ENCODE data around the gene NTRK3.

NTRK3 gene

GRCh38 chr15:87971076-87971475, 285.5 kb downstream of the NTRK3 start:
- DNase-seq = no peak

GRCh38 chr15:87967951-87968350, 288.6 kb downstream of the NTRK3 start:
- no peak for DNase-seq

DNA sequence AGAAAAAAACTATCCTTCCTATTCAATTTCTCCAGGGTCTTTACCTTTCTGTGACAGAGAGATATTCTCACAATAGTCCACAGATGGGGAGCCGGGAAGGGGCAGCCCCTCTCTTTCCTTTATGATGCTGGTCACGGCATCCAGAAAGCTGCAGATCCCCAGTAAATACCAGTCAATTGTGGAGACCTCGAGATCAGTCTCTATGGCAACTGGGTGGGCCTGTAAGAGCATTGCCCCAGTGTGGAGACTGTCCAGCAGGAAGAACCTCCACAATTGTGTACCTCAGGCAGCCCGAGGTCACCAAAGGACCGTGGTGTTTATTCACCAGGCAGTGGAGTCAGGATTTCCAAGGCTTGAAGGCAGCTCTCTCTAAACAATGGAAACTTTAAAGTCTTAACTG, 291.2 kb downstream of the NTRK3 start:
- no peak for DNase-seq

DNA sequence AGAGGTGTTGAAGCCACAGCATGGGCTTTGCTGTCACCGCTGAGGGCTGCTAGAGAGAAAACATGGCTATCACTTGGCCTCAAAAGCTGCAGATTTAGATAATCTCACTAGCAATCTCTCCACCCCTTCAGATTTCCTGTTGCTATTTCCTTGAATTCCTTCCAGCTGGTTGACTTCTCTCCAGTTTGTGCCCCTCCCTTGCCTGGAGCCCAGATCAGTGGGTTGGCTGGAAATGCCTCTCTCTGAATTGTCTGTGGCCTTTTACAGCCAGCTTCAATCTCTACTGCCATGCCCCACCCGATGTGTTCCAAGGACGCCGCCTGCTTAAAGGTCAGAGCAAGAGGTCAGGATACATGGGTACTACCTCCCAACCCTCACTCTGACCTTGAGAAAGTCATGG, 294.1 kb downstream of the NTRK3 start:
- DNase-seq = no peak

GRCh38 chr15:87961851-87962420, 294.6 kb downstream of the NTRK3 start:
- DNase-seq = no peak

DNA sequence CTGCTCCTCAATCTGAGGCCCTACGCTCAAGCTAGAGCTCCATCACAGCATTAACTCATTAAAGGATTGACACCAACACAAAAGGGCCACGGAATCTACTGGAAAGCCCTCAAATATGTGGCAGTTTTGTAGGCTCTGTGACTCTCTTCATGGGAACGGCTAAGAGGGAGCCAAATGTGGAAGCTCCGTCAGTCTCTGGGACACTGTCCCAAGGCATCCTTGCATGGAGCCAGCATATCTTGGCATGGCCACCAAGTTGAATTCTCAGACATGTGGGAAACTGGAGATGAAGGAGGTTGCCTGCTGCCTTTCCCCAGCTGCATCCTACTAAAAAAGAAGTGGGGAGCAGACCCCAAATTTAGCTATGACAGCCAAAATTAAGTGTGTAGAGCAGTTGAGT, 296.9 kb downstream of the NTRK3 start:
- DNase-seq = no peak

DNA sequence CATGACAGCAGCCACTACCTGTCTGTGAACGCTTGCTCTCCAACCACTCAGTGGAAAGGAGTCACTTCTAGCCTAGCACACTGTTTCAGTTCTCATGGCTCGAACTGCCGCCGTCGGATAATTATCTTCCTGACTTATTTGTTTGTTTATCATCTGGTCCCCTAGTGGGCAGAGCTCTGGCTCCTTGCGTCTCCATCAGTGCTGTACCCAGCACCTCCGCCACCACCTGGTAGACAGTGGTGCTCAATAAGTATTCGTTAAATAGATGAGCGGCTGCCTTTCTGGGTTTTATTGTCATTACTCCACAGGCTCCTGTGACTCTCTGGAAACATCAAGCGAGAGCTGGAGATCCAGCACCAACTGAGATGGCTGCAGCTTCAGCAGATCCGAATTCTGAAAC, 297.5 kb downstream of the NTRK3 start:
- peak; percentile 56 for DNase-seq

- DNase-seq = no peak
Observed at GRCh38 chr15:87955284-87955909, 301.1 kb downstream of the NTRK3 start.

DNA sequence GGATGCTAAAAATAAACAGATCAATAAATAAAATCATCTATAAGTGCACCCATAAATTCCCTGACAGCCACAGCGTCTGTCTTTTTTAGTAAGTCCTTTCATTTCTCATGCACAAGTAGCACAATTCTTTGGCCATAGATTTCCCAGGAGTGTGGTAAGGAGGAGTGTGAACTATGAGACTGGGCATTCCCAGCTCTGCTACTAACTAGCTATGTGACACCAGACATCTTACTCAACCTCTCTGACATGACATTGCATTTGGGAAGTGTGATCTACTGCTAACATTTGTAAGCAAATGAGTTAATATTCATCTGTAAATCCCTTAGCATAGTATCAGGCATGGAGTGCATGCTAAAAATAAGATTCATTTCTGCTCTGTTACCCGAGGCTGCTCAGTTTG, 301.7 kb downstream of the NTRK3 start:
- no peak for DNase-seq

GRCh38 chr15:87952736-87953287, 303.7 kb downstream of the NTRK3 start:
- DNase-seq = no peak

DNA sequence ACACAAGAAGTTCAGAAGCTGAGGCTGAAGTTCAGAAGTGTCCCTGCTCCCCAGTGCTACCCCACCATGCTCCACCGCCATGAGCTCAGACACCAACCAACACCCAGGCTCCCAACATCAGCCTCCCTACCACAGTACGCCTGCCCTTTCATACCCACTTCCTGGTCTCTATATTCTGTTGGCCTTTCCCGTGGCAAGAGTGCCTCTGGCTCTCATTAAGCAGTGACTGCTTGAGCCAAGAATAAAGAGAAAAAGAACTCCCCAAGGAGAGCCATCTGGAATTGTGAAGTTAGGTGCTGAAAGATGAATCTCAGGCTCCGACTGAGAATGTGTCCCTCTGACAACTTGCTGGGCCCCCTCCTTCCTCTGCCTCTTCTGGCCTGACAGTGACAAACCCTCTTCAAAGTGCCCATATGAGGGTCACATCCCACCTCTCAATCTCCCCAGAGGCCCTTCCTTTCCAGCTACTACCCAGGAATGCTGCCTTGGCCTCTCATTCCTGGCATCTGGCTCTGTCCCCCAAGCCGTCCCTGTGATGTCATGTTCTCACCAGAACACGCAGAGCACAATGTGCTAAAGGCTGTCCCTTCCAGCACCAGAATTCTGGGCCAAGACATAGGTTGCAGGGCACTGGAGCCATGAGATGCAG, 306.8 kb downstream of the NTRK3 start:
- no peak for DNase-seq

- DNase-seq = no peak
Observed at GRCh38 chr15:87949151-87949574, 307.4 kb downstream of the NTRK3 start.

GRCh38 chr15:87947560-87947959, 309.0 kb downstream of the NTRK3 start:
- DNase-seq = no peak

DNA sequence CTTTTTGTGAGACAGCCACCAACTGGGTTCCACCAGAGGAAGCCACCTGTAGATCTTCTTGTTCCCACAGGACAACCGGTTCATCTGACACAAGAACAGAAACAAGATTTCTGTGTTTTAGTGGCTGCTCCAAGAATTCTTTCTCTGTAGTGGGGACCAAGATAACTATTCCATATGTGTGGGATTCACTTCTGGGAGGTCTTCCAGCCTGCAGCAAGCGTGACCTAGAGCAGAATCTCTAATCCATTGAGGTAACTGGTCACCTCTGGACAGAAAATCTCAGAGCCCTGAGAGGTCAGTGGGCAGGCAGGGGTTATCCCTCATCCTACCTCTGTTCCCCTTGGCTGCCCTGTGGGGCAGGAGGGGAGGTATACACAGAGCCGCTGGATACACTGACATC, 311.3 kb downstream of the NTRK3 start:
- DNase-seq = no peak

DNA sequence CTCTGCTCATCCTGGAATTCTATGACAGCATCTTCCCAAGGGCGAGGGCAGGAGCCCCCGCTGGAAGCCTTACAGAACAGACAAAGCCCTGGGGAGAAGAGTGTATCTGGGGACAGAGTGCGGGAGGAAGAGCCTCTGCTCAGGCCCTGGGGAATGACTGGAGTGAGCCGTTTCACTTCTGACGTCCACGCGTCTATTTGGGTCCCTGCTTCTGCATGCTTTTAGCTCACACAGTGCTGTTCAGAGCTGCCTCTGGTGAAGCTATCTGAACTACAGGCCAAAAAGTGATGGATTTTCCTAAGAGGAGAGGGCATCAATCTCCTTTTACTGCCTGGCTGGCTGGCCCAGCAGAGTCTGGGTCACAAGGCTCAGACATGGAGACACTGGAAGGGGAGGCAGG, 311.8 kb downstream of the NTRK3 start:
- no peak for DNase-seq

- DNase-seq = no peak
Observed at GRCh38 chr15:87944050-87944449, 312.5 kb downstream of the NTRK3 start.

DNA sequence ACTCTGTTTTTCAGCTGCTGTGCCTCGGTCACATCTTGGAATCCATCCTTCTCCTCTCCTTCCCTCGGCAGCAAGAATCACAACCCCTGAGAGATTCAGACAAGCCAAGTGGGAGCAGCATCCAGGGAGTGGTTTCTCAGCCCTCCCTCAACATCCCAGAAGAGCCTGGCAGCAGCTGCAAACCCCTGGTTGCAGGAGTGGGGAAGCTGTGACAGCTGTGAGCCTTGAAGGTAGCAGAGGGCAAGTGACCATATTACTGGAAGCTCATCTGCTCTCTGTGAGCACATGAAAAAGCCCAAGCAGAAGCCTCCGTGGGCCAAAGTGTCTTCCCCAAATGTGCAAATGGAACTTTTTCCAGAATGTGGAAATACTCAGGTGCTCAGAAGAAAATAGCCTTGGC, 312.9 kb downstream of the NTRK3 start:
- DNase-seq = no peak

- no peak for DNase-seq
Observed at GRCh38 chr15:87942316-87942715, 314.2 kb downstream of the NTRK3 start.

- DNase-seq = no peak
Observed at GRCh38 chr15:87941606-87942005, 314.9 kb downstream of the NTRK3 start.

- no peak for DNase-seq
Observed at GRCh38 chr15:87940768-87941167, 315.8 kb downstream of the NTRK3 start.

DNA sequence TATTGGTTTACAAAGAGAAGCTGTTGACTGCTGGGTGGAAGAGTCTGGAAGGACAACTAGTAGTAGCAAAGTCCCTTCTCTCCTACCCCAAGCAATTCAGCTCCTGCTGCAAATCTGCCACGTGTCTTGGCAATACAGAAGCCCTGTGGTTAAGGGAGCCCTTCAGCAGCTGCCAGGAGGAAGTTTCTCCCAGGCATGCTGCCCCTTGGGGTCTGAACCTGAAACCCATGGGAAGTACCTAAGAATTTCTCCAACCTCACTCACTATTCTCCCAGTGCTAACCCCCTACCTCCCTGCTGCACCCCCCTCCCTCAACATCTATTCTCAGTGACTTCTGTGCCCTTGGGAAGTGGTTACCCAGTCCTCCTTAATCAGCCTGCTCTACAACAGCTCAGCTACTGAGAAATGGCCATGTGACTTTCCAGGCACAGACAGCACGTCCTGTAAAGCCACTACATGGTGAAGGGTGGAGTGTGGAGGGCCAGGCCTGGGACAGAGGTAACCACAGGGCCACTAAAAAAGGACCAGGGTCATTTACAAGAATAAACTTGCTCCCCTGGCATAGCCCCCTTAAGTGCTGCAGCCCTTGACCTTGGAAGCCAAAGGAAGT, 316.6 kb downstream of the NTRK3 start:
- DNase-seq = peak; percentile 20

GRCh38 chr15:87938031-87938430, 318.5 kb downstream of the NTRK3 start:
- no peak for DNase-seq

DNA sequence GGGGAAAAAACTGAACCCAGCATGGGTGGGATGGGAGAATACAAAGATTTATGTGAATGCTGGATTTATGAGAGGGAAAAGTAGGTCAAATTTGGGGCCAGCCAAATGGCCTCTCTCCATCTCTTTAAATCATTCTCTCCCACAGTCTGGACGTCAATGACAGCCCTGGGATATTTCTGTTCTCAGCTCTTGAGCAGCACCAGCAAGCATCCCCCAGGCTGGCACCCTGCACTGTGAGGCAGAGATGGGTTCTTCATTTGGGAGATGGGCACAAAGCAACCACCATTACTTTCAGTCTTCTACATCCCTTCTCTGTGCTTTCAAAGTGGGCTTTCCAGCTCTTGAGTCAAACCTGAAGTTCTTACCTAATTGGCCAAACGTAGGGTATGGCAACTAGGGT, 321.0 kb downstream of the NTRK3 start:
- no peak for DNase-seq

DNA sequence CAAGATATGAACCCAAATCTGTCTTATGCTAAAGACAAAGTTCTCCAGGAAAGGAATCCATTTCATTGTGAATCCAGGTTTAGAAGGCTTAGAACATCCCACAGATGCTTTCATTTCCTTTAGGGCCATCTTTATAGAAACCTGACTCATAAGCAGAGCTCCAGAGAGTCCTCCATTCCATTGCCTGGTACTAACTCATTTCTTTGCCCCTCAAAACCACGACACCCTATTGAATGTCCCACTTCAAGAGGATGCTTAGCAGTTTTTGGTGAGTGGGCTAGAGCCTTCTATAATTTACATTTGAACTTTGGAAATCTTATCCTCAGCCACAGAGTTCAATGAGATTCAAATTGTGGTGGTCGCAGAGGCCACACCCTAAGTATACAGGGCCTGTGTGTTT, 325.0 kb downstream of the NTRK3 start:
- DNase-seq = no peak

Measured in RPMI8226 (cell line).